NCI-H2227 (cell line): ENCODE data around the gene GCNT2.
"Not testable (repeated sequence)": the region's sequence is repeated elsewhere in the genome, so short reads cannot be mapped to it uniquely, and the experiment has no call there.

ENCODE experiments used
- DNase-seq: peaks from one replicate; lab custom pipeline; 2025; ENCODE audit not compliant: unreplicated experiment; lab: John Stamatoyannopoulos, UW

The GCNT2 gene

GRCh38 chr6:10543488-10543887, 22.3 kb downstream of the GCNT2 start:
- no peak for DNase-seq

GRCh38 chr6:10545482-10545881, 24.3 kb downstream of the GCNT2 start:
- no peak for DNase-seq

GRCh38 chr6:10547809-10548208, 26.7 kb downstream of the GCNT2 start:
- DNase-seq: no peak

GRCh38 chr6:10550764-10551163, 29.6 kb downstream of the GCNT2 start:
- DNase-seq: no peak

- DNase-seq: no peak
Measured at GRCh38 chr6:10552270-10552810, 31.2 kb downstream of the GCNT2 start.

GRCh38 chr6:10553871-10554270, 32.7 kb downstream of the GCNT2 start:
- DNase-seq: no peak

GRCh38 chr6:10554826-10555225, 33.7 kb downstream of the GCNT2 start:
- no peak for DNase-seq

GRCh38 chr6:10555625-10556309, 34.6 kb downstream of the GCNT2 start:
- DNase-seq: peak; percentile 85

GRCh38 chr6:10556589-10556988, 35.4 kb downstream of the GCNT2 start:
- peak; percentile 31 for DNase-seq

- no peak for DNase-seq
Measured at GRCh38 chr6:10556992-10557391, 35.8 kb downstream of the GCNT2 start.

- DNase-seq: no peak
Measured at GRCh38 chr6:10557913-10558312, 36.8 kb downstream of the GCNT2 start.

- DNase-seq: peak; percentile 46
Measured at GRCh38 chr6:10558565-10558964, 37.4 kb downstream of the GCNT2 start.

- no peak for DNase-seq
Measured at GRCh38 chr6:10559522-10560152, 38.5 kb downstream of the GCNT2 start.

- DNase-seq: no peak
Measured at GRCh38 chr6:10561611-10562199, 40.6 kb downstream of the GCNT2 start.

- no peak for DNase-seq
Measured at GRCh38 chr6:10564975-10565673, 44.0 kb downstream of the GCNT2 start.

GRCh38 chr6:10565913-10566312, 44.8 kb downstream of the GCNT2 start:
- DNase-seq: no peak

- DNase-seq: no peak
Measured at GRCh38 chr6:10567256-10568026, 46.3 kb downstream of the GCNT2 start.

- DNase-seq: no peak
Measured at GRCh38 chr6:10569392-10570127, 48.4 kb downstream of the GCNT2 start.

GRCh38 chr6:10575519-10575918, 54.4 kb downstream of the GCNT2 start:
- not testable (repeated sequence) for DNase-seq

- no peak for DNase-seq
Measured at GRCh38 chr6:10576226-10576625, 55.1 kb downstream of the GCNT2 start.
